ENCODE results near the gene THEMIS.

GRCh38 chr6:127768745-127769144, 132.1 kb downstream of the THEMIS start:
- TF ChIP-seq CTCF (IDR thresholded peaks at IDR 0.05) (no peak), POLR2A (IDR thresholded peaks at IDR 0.05) (no peak)
